A549 (cell line): ENCODE results near the gene WNT9A. TPM values are rescaled to one million over a fixed set of nuclear protein-coding genes. Genes with fewer than 3 reads are reported as not detected.

Source experiments
- ATAC-seq, 2 experiments: fragments of 200-7000 bp in 1 of 2; fragments of >200 bp in 1 of 2; cut with Nextera tagmentation in 1 of 2; cut with Tn5 transposase in 1 of 2; 3 replicates each; pipeline versions ENCODE4 v1.8.0 to v1.9.1; 2018 to 2020; ENCODE audit warnings: mild to moderate bottlenecking in 1 of 2, moderate library complexity in 1 of 2
- CTCF ChIA-PET: fragments of 300-600 bp; sonication (Branson Sonifier 250); formaldehyde crosslinking; extraction: SDS; loops from one replicate; lab custom pipeline; 2021; ENCODE audit warnings: antibody characterized with exemption, inconsistent platforms; lab: Yijun Ruan, JAX
- POLR2A ChIA-PET: fragments of 350-600 bp; formaldehyde crosslinking; extraction: SDS; loops from one replicate; lab custom pipeline; 2021; ENCODE audit warnings: antibody characterized with exemption, inconsistent platforms; lab: Yijun Ruan, JAX
- DNase-seq, 2 experiments: peaks; one replicate each; pipeline versions ENCODE4 v3.0.0 to v3.0.0-alpha.2; 2011 to 2016; ENCODE audit warnings: low read depth in 1 of 2, low spot score in 1 of 2
- FAIRE-seq: peaks from 2 replicates; lab custom pipeline; 2011; peaks lifted over from hg19 to GRCh38; lab: Jason Lieb, UNC
- H3K27ac ChIP-seq, 2 experiments: fragments of >200 bp; sonication (Bioruptor Twin); formaldehyde crosslinking; 3 replicates each; pipeline ENCODE4 v1.5.1; 2016 to 2017
- H3K4me1 ChIP-seq: fragments of >200 bp; sonication (Bioruptor Twin); formaldehyde crosslinking; 3 replicates; pipeline ENCODE4 v1.6.1; 2016
- H3K4me2 ChIP-seq: fragments of >200 bp; sonication (Bioruptor Twin); formaldehyde crosslinking; 3 replicates; pipeline ENCODE4 v1.6.1; 2016
- H3K4me3 ChIP-seq: fragments of >200 bp; sonication (Bioruptor Twin); formaldehyde crosslinking; 3 replicates; pipeline ENCODE4 v1.5.1; 2016
- H3K9me3 ChIP-seq: fragments of >200 bp; sonication (Bioruptor Twin); formaldehyde crosslinking; 3 replicates; pipeline ENCODE4 v1.6.1; 2016
- BHLHE40 ChIP-seq: IDR thresholded peaks from 2 replicates; pipeline ENCODE4 v1.6.1; 2012; ENCODE audit warnings: low read depth, low read length, inconsistent platforms
- FOSB ChIP-seq: fragments of 250-450 bp; sonication (Bioruptor Pico); IDR thresholded peaks from 2 replicates; pipeline ENCODE4 v1.5.0; 2020; ENCODE audit warnings: mild to moderate bottlenecking, moderate library complexity
- FOSL2 ChIP-seq, 2 experiments: fragments of 450-650 bp in 1 of 2; fragments of >200 bp in 1 of 2; sonication (Bioruptor Twin) in 1 of 2; formaldehyde crosslinking; IDR thresholded peaks; 2 replicates each; pipeline versions ENCODE4 v1.5.0 to v1.6.1; 2016 to 2020; ENCODE audit warnings: mild to moderate bottlenecking in 1 of 2, moderate library complexity in 1 of 2
- GATA3 ChIP-seq: IDR thresholded peaks from 2 replicates; pipeline ENCODE4 v1.6.1; 2012; ENCODE audit warnings: borderline replicate concordance
- JUN ChIP-seq, 2 experiments: fragments of >200 bp; sonication (Bioruptor Twin); formaldehyde crosslinking; IDR thresholded peaks; 2 replicates in 1 of 2; 3 replicates in 1 of 2; pipeline ENCODE4 v1.6.1; 2016 to 2017
- JUNB ChIP-seq: fragments of >200 bp; sonication (Bioruptor Twin); formaldehyde crosslinking; IDR thresholded peaks from 2 replicates; pipeline ENCODE4 v1.6.1; 2016
- MAFK ChIP-seq: fragments of 450-650 bp; IDR thresholded peaks from 2 replicates; pipeline ENCODE4 v1.6.1; 2014; ENCODE audit not compliant: partially characterized antibody
- MAZ ChIP-seq: fragments of 150-350 bp; IDR thresholded peaks from 2 replicates; pipeline ENCODE4 v1.6.1; 2014; ENCODE audit warnings: antibody characterized with exemption, low read depth, low read length, borderline replicate concordance
- MYC ChIP-seq: IDR thresholded peaks from 2 replicates; pipeline ENCODE4 v1.6.1; 2012; ENCODE audit warnings: mild to moderate bottlenecking, inconsistent platforms, low read length, improper control_type of control experiment, borderline replicate concordance
- NR3C1 ChIP-seq: fragments of >200 bp; sonication (Bioruptor Twin); formaldehyde crosslinking; IDR thresholded peaks from 3 replicates; pipeline ENCODE4 v1.6.1; 2017
- POLR2AphosphoS2 ChIP-seq: conservative IDR thresholded peaks from 2 replicates; pipeline ENCODE4 v1.6.1; 2012; ENCODE audit warnings: low read length, improper control_type of control experiment, inconsistent platforms
- RARB ChIP-seq: fragments of 250-450 bp; sonication (Bioruptor Pico); IDR thresholded peaks from 2 replicates; pipeline ENCODE4 v1.8.0; 2021; ENCODE audit warnings: mild to moderate bottlenecking, moderate library complexity
- RFX5 ChIP-seq: fragments of 450-650 bp; IDR thresholded peaks from 2 replicates; pipeline ENCODE4 v1.7.1; 2014; ENCODE audit warnings: antibody characterized with exemption, mild to moderate bottlenecking, moderate library complexity
- ZNF302 ChIP-seq: fragments of 250-450 bp; sonication (Bioruptor Pico); IDR thresholded peaks from 2 replicates; pipeline ENCODE4 v1.9.0; 2021; ENCODE audit warnings: inconsistent platforms, mild to moderate bottlenecking, moderate library complexity
- ZSCAN20 ChIP-seq: fragments of 250-450 bp; sonication (Bioruptor Pico); IDR thresholded peaks from 2 replicates; pipeline ENCODE4 v1.8.0; 2022; ENCODE audit warnings: mild to moderate bottlenecking, moderate library complexity
- WGBS: methylation state at CpG from one replicate; pipeline ENCODE4 v1.1.6; 2017; ENCODE audit errors: missing lambda C conversion rate; 5-methylcytosine and 5-hydroxymethylcytosine counted together
- polyA plus RNA-seq, 4 experiments: library from polyadenylated mRNA; depleted of rRNA in 3 of 4; stranded (reverse); fragments of >200 nt; fragmentation: RNase III in 1 of 4; extraction: RNeasy Plus Mini Kit Qiagen cat#74134 plus additional on column Dnase treatment in 1 of 4; gene quantifications; 2 replicates in 3 of 4; 3 replicates in 1 of 4; pipeline ENCODE4 v1.2.3, GENCODE V29; 2011 to 2017
- TF ChIP-seq, protein P1 (sequence below): IDR thresholded peaks from 2 replicates; pipeline ENCODE4 v1.6.1; 2012
- TF ChIP-seq, protein P2 (sequence below): fragments of >200 bp; sonication (Bioruptor Twin); formaldehyde crosslinking; IDR thresholded peaks from 3 replicates; pipeline ENCODE4 v1.6.1; 2016
- TF ChIP-seq, protein P3 (sequence below): fragments of 150-350 bp; IDR thresholded peaks from 2 replicates; pipeline ENCODE4 v1.6.1; 2014; ENCODE audit warnings: low read depth, mild to moderate bottlenecking, low read length
- TF ChIP-seq, protein P4 (sequence below): IDR thresholded peaks from 2 replicates; pipeline ENCODE4 v1.6.1; 2012
- TF ChIP-seq, protein P5 (sequence below): fragments of >200 bp; sonication (Bioruptor Twin); formaldehyde crosslinking; IDR thresholded peaks from 3 replicates; pipeline ENCODE4 v1.5.1; 2016

Gene WNT9A
- polyA plus RNA-seq, 2 of the 4 experiments (the other 2 are of a cell fraction): 0.75 to 1.2 TPM

DNA sequence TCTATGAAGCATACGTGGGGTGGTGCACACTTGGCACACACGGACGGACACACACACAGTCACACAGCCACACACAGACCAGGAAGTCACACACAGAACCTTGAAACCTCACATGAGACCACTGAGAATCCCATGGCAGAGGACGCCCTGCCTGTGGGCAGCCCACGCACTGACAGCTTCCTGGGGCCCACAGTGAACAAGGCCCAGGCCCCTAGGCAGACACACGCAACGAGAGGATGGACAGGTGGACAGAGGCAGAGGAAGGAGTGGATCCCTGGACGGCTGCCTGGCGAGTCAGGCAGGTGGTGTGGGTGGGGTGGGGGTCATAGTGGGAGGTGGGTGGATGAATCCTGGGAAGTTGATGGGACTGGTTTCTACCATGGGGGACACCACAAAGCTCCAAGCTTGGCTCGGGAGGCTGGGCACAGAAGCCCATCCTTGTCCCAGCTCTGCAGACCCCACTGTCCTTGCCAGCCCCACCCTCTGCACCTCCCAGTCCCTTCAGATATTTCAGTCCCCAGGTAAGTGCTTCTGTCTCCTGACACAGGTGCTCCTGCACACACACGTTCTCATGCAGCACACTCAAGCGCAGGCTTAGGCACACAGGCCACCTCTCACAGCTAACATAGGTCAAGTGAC, 49.1 kb downstream of the WNT9A start:
- no peaks in the 10 kb centered on the region for H3K4me1 ChIP-seq
- no peak overlapping the region for H3K4me2 ChIP-seq
- no peak overlapping the region for H3K27ac ChIP-seq
- POLR2A ChIA-PET: no interaction called here
- TF ChIP-seq BHLHE40 (no peak), MAZ (no peak), MAFK (no peak)
- TF ChIP-seq, protein P1, sequence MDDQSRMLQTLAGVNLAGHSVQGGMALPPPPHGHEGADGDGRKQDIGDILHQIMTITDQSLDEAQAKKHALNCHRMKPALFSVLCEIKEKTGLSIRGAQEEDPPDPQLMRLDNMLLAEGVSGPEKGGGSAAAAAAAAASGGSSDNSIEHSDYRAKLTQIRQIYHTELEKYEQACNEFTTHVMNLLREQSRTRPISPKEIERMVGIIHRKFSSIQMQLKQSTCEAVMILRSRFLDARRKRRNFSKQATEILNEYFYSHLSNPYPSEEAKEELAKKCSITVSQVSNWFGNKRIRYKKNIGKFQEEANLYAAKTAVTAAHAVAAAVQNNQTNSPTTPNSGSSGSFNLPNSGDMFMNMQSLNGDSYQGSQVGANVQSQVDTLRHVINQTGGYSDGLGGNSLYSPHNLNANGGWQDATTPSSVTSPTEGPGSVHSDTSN: no peak
- CTCF ChIA-PET: interaction anchor here (0.9 kb wide), 1 partner anchor 10 kb away, joined by 3 read pairs; no protein-coding TSS in a partner anchor
- H3K9me3 ChIP-seq: no peaks in the 10 kb centered on the region
- DNase-seq (no peak), ATAC-seq (no peak), FAIRE-seq (no peak)
- H3K4me3 ChIP-seq: no peak overlapping the region
- WGBS: 50% methylated on average over 12 of the region's 12 CpGs

DNA sequence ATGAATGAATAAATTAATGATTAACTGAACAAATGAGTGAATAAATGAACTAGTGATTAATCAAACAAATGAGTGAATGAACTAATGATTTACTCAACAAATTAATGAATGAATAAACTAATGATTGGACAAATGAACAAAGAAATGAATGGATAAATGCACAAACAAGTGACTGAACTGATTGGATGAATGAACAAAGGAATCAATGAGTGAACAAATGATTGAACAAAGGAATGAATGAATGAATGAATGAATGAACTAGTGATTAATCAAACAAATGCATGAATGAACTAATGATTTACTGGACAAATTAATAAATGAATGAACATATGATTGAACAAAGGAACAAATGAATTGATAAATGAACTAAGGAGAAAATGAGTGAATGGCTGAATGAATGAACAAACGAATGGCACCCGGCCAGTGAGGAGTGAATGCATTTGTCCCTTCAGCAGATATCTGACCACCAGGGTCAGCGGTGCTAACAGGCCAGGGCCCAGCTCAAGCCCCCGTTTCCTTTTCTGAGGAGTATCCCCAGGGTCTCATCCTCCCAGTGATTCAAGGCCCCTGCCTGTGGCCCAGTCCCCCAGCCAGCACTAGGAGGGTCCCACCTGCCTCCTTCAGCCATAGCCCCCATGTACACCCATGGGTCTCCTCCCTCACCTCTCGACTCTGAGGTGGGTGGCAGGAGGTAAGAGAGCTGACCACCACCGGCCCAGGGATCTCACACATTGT, 49.9 kb downstream of the WNT9A start:
- H3K27ac ChIP-seq: no peak overlapping the region
- POLR2A ChIA-PET: no interaction called here
- H3K4me1 ChIP-seq: no peaks in the 10 kb centered on the region
- 46% methylated on average over 6 of the region's 6 CpGs for WGBS
- H3K4me3 ChIP-seq: no peak overlapping the region
- no peak for ATAC-seq
- H3K9me3 ChIP-seq: no peaks in the 10 kb centered on the region
- no peak overlapping the region for H3K4me2 ChIP-seq
- no peak for FAIRE-seq
- TF ChIP-seq FOSL2 (IDR thresholded peaks at IDR 0.05): no peak
- no peak for TF ChIP-seq FOSL2 (CRISPR knock-in tag; IDR thresholded peaks at IDR 0.05)
- no peak for TF ChIP-seq FOSB
- TF ChIP-seq ZSCAN20 (CRISPR knock-in tag): no peak
- no peak for TF ChIP-seq RFX5
- TF ChIP-seq JUN (IDR thresholded peaks at IDR 0.05): no peak
- TF ChIP-seq, protein P2, sequence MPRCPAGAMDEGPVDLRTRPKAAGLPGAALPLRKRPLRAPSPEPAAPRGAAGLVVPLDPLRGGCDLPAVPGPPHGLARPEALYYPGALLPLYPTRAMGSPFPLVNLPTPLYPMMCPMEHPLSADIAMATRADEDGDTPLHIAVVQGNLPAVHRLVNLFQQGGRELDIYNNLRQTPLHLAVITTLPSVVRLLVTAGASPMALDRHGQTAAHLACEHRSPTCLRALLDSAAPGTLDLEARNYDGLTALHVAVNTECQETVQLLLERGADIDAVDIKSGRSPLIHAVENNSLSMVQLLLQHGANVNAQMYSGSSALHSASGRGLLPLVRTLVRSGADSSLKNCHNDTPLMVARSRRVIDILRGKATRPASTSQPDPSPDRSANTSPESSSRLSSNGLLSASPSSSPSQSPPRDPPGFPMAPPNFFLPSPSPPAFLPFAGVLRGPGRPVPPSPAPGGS: no peak
- no peak for TF ChIP-seq JUNB
- TF ChIP-seq MYC: no peak
- TF ChIP-seq ZNF302 (CRISPR knock-in tag): no peak
- TF ChIP-seq, protein P3, sequence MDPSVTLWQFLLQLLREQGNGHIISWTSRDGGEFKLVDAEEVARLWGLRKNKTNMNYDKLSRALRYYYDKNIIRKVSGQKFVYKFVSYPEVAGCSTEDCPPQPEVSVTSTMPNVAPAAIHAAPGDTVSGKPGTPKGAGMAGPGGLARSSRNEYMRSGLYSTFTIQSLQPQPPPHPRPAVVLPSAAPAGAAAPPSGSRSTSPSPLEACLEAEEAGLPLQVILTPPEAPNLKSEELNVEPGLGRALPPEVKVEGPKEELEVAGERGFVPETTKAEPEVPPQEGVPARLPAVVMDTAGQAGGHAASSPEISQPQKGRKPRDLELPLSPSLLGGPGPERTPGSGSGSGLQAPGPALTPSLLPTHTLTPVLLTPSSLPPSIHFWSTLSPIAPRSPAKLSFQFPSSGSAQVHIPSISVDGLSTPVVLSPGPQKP: no peak
- no peak for TF ChIP-seq GATA3
- no peak for TF ChIP-seq NR3C1
- TF ChIP-seq, protein P4, sequence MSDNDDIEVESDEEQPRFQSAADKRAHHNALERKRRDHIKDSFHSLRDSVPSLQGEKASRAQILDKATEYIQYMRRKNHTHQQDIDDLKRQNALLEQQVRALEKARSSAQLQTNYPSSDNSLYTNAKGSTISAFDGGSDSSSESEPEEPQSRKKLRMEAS: no peak
- TF ChIP-seq POLR2AphosphoS2: no peak
- TF ChIP-seq, protein P5, sequence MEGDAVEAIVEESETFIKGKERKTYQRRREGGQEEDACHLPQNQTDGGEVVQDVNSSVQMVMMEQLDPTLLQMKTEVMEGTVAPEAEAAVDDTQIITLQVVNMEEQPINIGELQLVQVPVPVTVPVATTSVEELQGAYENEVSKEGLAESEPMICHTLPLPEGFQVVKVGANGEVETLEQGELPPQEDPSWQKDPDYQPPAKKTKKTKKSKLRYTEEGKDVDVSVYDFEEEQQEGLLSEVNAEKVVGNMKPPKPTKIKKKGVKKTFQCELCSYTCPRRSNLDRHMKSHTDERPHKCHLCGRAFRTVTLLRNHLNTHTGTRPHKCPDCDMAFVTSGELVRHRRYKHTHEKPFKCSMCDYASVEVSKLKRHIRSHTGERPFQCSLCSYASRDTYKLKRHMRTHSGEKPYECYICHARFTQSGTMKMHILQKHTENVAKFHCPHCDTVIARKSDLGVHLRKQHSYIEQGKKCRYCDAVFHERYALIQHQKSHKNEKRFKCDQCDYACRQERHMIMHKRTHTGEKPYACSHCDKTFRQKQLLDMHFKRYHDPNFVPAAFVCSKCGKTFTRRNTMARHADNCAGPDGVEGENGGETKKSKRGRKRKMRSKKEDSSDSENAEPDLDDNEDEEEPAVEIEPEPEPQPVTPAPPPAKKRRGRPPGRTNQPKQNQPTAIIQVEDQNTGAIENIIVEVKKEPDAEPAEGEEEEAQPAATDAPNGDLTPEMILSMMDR: no peak
- no peak for TF ChIP-seq RARB
- TF ChIP-seq, all 56 proteins: peak for 0
- no peak for DNase-seq
- CTCF ChIA-PET: interaction anchor here (0.9 kb wide), 1 partner anchor 10 kb away, joined by 3 read pairs; no protein-coding TSS in a partner anchor
